HCT116 (cell line): ENCODE results near the gene PRDX6. TPM values are rescaled to one million over a fixed set of nuclear protein-coding genes. Genes with fewer than 3 reads are reported as not detected.

ENCODE experiments used
- ATAC-seq: fragments of 200-7000 bp; cut with Tn5 transposase; 2 replicates; pipeline ENCODE4 v1.9.1; 2020; ENCODE audit warnings: mild to moderate bottlenecking, moderate library complexity
- BruUV-seq: library from RNA; stranded (reverse); fragments of 400-500 nt; replicated peaks from 2 replicates; lab custom pipeline; 2021; lab: Mats Ljungman, UMichigan
- CTCF ChIA-PET: fragments of 300-600 bp; sonication (Branson Sonifier 250); formaldehyde crosslinking; loops from one replicate; lab custom pipeline; 2021; ENCODE audit warnings: antibody characterized with exemption; lab: Charles Lee
- POLR2A ChIA-PET: fragments of 300-600, 350-600 bp; sonication (Branson Sonifier 250); formaldehyde crosslinking; loops from one replicate; lab custom pipeline; 2021; ENCODE audit warnings: antibody characterized with exemption; lab: Charles Lee
- RAD21 ChIA-PET, 2 experiments: fragments of 300-600 bp; sonication (Branson Sonifier 250); formaldehyde crosslinking; loops; one replicate each; lab custom pipeline; 2023; ENCODE audit warnings: low total read pairs in 2 of 2; ENCODE audit not compliant: uncharacterized antibody in 2 of 2, unreplicated experiment in 2 of 2, low non-redundant PET in 1 of 2; lab: Charles Lee
- DNase-seq: peaks from one replicate; pipeline ENCODE4 v3.0.0-alpha.2; 2010; ENCODE audit warnings: low read depth, low spot score
- H2AFZ ChIP-seq: fragments of 200-600 bp; shearing (Covaris generic), sonication (generic); 2 replicates; pipeline ENCODE4 v1.6.1; 2017; ENCODE audit warnings: low read depth, mixed run types, mixed read lengths, antibody characterized with exemption, low read length; ENCODE audit not compliant: poor library complexity, severe bottlenecking
- H3K27ac ChIP-seq: 2 replicates; pipeline ENCODE4 v1.5.1; 2012; ENCODE audit warnings: low read depth, low read length
- H3K27me3 ChIP-seq: fragments of 200-600 bp; sonication (generic); 2 replicates; pipeline ENCODE4 v1.6.1; 2016; ENCODE audit warnings: mixed run types, low read length, mixed read lengths; ENCODE audit not compliant: insufficient read depth
- H3K36me3 ChIP-seq, 2 experiments: fragments of 200-500 bp in 1 of 2; fragments of 200-600 bp in 1 of 2; sonication (Bioruptor generic) in 1 of 2; sonication (generic) in 1 of 2; 2 replicates each; pipeline versions ENCODE4 v1.5.1 to v1.6.1; 2014 to 2016; ENCODE audit warnings: low read length in 2 of 2, inconsistent platforms in 1 of 2, mixed read lengths in 1 of 2, mixed run types in 1 of 2; ENCODE audit not compliant: insufficient read depth in 2 of 2, control insufficient read depth in 1 of 2
- H3K4me1 ChIP-seq, 2 experiments: fragments of 200-600 bp in 1 of 2; sonication (generic) in 1 of 2; 2 replicates each; pipeline versions ENCODE4 v1.5.1 to v1.6.1; 2012 to 2017; ENCODE audit warnings: low read length in 2 of 2, inconsistent platforms in 1 of 2, mild to moderate bottlenecking in 1 of 2, mixed read lengths in 1 of 2, mixed run types in 1 of 2, moderate library complexity in 1 of 2; ENCODE audit not compliant: insufficient read depth in 2 of 2, control insufficient read depth in 1 of 2
- H3K4me2 ChIP-seq: fragments of 200-600 bp; sonication (generic); 2 replicates; pipeline ENCODE4 v1.6.1; 2017; ENCODE audit warnings: mixed run types, low read length, mixed read lengths
- H3K4me3 ChIP-seq, 2 experiments: fragments of 200-600 bp in 1 of 2; sonication (generic) in 1 of 2; replicated peaks in 1 of 2; 2 replicates each; pipeline ENCODE4 v1.5.1; 2011 to 2016; ENCODE audit warnings: low read length in 2 of 2, control low read depth in 1 of 2, low read depth in 1 of 2, mild to moderate bottlenecking in 1 of 2, mixed read lengths in 1 of 2, mixed run types in 1 of 2
- H3K79me2 ChIP-seq: fragments of 200-600 bp; sonication (generic); 2 replicates; pipeline ENCODE4 v1.6.1; 2017; ENCODE audit warnings: mild to moderate bottlenecking, mixed run types, low read length, moderate library complexity, mixed read lengths; ENCODE audit not compliant: insufficient read depth
- H3K9ac ChIP-seq: fragments of 200-600 bp; sonication (generic); 2 replicates; pipeline ENCODE4 v1.6.1; 2016; ENCODE audit warnings: low read length, mixed read lengths
- H3K9me2 ChIP-seq: fragments of 200-600 bp; sonication (generic), shearing (Covaris generic); 2 replicates; pipeline ENCODE4 v1.6.1; 2017; ENCODE audit warnings: mixed run types, mild to moderate bottlenecking, moderate library complexity; ENCODE audit not compliant: insufficient read depth
- H3K9me3 ChIP-seq, 2 experiments: fragments of 200-500 bp in 1 of 2; fragments of 200-600 bp in 1 of 2; sonication (Bioruptor generic) in 1 of 2; sonication (generic) in 1 of 2; 2 replicates each; pipeline ENCODE4 v1.6.1; 2014 to 2017; ENCODE audit warnings: low read length in 2 of 2, mixed read lengths in 2 of 2, inconsistent platforms in 1 of 2, low read depth in 1 of 2, mild to moderate bottlenecking in 1 of 2, mixed run types in 1 of 2, moderate library complexity in 1 of 2; ENCODE audit not compliant: control insufficient read depth in 1 of 2, insufficient read depth in 1 of 2
- H4K20me1 ChIP-seq: fragments of 200-600 bp; sonication (generic), shearing (Covaris generic); 2 replicates; pipeline ENCODE4 v1.6.1; 2017; ENCODE audit warnings: mixed run types, mild to moderate bottlenecking, moderate library complexity; ENCODE audit not compliant: insufficient read depth
- ATF3 ChIP-seq: IDR thresholded peaks from 2 replicates; pipeline ENCODE4 v1.6.1; 2012
- CBX3 ChIP-seq: IDR thresholded peaks from 2 replicates; pipeline ENCODE4 v1.6.1; 2012; ENCODE audit warnings: low read depth
- CEBPB ChIP-seq: IDR thresholded peaks from 2 replicates; pipeline ENCODE4 v1.6.1; 2012; ENCODE audit warnings: low read depth
- CTCF ChIP-seq, 3 experiments: fragments of 200-600 bp in 1 of 3; sonication (generic) in 1 of 3; IDR thresholded peaks in 2 of 3; conservative IDR thresholded peaks in 1 of 3; 2 replicates each; pipeline ENCODE4 v1.5.1; 2012 to 2017; ENCODE audit warnings: low read depth in 2 of 3, low read length in 2 of 3, antibody characterized with exemption in 1 of 3, borderline replicate concordance in 1 of 3, control low read depth in 1 of 3, mild to moderate bottlenecking in 1 of 3, mixed read lengths in 1 of 3, mixed run types in 1 of 3, moderate library complexity in 1 of 3; ENCODE audit not compliant: insufficient read depth in 1 of 3
- EGR1 ChIP-seq: IDR thresholded peaks from 2 replicates; pipeline ENCODE4 v1.6.1; 2012; ENCODE audit warnings: low read depth
- ELF1 ChIP-seq: IDR thresholded peaks from 2 replicates; pipeline ENCODE4 v1.6.1; 2012; ENCODE audit warnings: low read depth, borderline replicate concordance
- EZH2 ChIP-seq: fragments of 200-600 bp; sonication (generic); IDR thresholded peaks from 2 replicates; pipeline ENCODE4 v1.6.1; 2017; ENCODE audit warnings: antibody characterized with exemption, mixed run types
- EZH2phosphoT487 ChIP-seq: fragments of 200-600 bp; IDR thresholded peaks from 2 replicates; pipeline ENCODE4 v1.6.1; 2018; ENCODE audit warnings: antibody characterized with exemption, borderline replicate concordance
- FOSL1 ChIP-seq: IDR thresholded peaks from 2 replicates; pipeline ENCODE4 v1.6.1; 2012; ENCODE audit warnings: low read depth
- MAX ChIP-seq: IDR thresholded peaks from 2 replicates; pipeline ENCODE4 v1.6.1; 2012
- POLR2A ChIP-seq: IDR thresholded peaks from 2 replicates; pipeline ENCODE4 v1.7.0; 2011; ENCODE audit warnings: borderline replicate concordance; ENCODE audit not compliant: insufficient read depth, insufficient read length; ENCODE audit errors: extremely low read depth
- REST ChIP-seq: IDR thresholded peaks from 2 replicates; pipeline ENCODE4 v1.6.1; 2012; ENCODE audit warnings: low read depth
- SRF ChIP-seq: IDR thresholded peaks from 2 replicates; pipeline ENCODE4 v1.6.1; 2012; ENCODE audit warnings: low read depth
- TCF7L2 ChIP-seq: IDR thresholded peaks from 2 replicates; pipeline ENCODE4 v1.7.0; 2011; ENCODE audit warnings: borderline replicate concordance, inconsistent platforms; ENCODE audit not compliant: insufficient read depth, insufficient read length; ENCODE audit errors: extremely low read depth
- YY1 ChIP-seq: IDR thresholded peaks from 2 replicates; pipeline ENCODE4 v1.6.1; 2011; ENCODE audit warnings: low read length, low read depth, moderate library complexity, mild to moderate bottlenecking; ENCODE audit not compliant: insufficient replicate concordance; ENCODE audit errors: extremely low read depth
- ZBTB33 ChIP-seq: IDR thresholded peaks from 2 replicates; pipeline ENCODE4 v1.6.1; 2011; ENCODE audit warnings: mild to moderate bottlenecking, low read length, moderate library complexity; ENCODE audit not compliant: insufficient replicate concordance; ENCODE audit errors: extremely low read depth
- ZNF274 ChIP-seq: fragments of 200-500 bp; sonication (Bioruptor generic); IDR thresholded peaks from 2 replicates; pipeline ENCODE4 v1.6.1; 2014; ENCODE audit warnings: mild to moderate bottlenecking, low read depth, low read length, inconsistent platforms
- intact Hi-C: fragments of 100-400 bp; cut with micrococcal nuclease; formaldehyde crosslinking; loops from 2 replicates; pipeline ENCODE4 v1.10.0; 2022
- total RNA-seq: library from RNA; stranded (reverse); gene quantifications from one replicate; pipeline ENCODE4 v1.2.1, GENCODE V29; 2021; ENCODE audit not compliant: unreplicated experiment

Gene PRDX6
- total RNA-seq, 1 experiment from 2014 or later = 286 TPM

GRCh38 chr1:173485401-173485800, 8.3 kb downstream of the PRDX6 start:
- H4K20me1 ChIP-seq = no peaks in the 10 kb centered on the region; the same call in 1 of the 2 replicates
- H3K4me1 ChIP-seq = peaks cover 0 to 5% of the 10 kb centered on the region in 2 experiments; a peak in 1 of 4 replicates
- H3K27me3 ChIP-seq = no peaks in the 10 kb centered on the region
- ATAC-seq (no peak), DNase-seq (no peak)
- no peak overlapping the region for H3K27ac ChIP-seq
- RAD21 ChIA-PET = no interaction called here
- POLR2A ChIA-PET = no interaction called here
- TF ChIP-seq ELF1 = no peak
- no peak for TF ChIP-seq TCF7L2
- no peak for TF ChIP-seq EGR1
- TF ChIP-seq EZH2phosphoT487 = no peak
- no peak for TF ChIP-seq MAX
- no peak for TF ChIP-seq CEBPB
- no peak for TF ChIP-seq CTCF (IDR thresholded peaks at IDR 0.05 in 2 of 3, conservative IDR thresholded peaks at IDR 0.05 in 1 of 3; ENCODE audit: borderline replicate concordance in 1 of 3, insufficient read depth in 1 of 3, low read depth in 2 of 3, low read length in 2 of 3)
- no peak for TF ChIP-seq ZBTB33
- TF ChIP-seq POLR2A = no peak
- TF ChIP-seq ZNF274 = no peak
- no peak for TF ChIP-seq ATF3
- no peak for TF ChIP-seq REST
- TF ChIP-seq SRF = no peak
- no peak for TF ChIP-seq YY1
- TF ChIP-seq FOSL1 = no peak
- no peak for TF ChIP-seq EZH2
- no peak for TF ChIP-seq CBX3
- H3K4me2 ChIP-seq = no peak overlapping the region
- no peaks in the 10 kb centered on the region for H3K9me2 ChIP-seq
- no TSS peak for BruUV-seq
- H3K9ac ChIP-seq = no peak overlapping the region
- no peaks in the 10 kb centered on the region for H3K9me3 ChIP-seq
- H3K4me3 ChIP-seq = no peak overlapping the region
- CTCF ChIA-PET = no interaction called here
- H2AFZ ChIP-seq = no peak overlapping the region
- intact Hi-C loops = no loop called here
- peaks cover 66 to 81% of the 10 kb centered on the region in 2 experiments for H3K36me3 ChIP-seq
- peaks cover 28% of the 10 kb centered on the region for H3K79me2 ChIP-seq
